Psoas muscle (tissue), 8 donors: ENCODE measurements around the gene CAPN14. TPM values are rescaled to one million over a fixed set of nuclear protein-coding genes. Genes with fewer than 3 reads are reported as not detected.

Source experiments
- ATAC-seq, 4 donors: fragments of 200-7000 bp; cut with Tn5 transposase; one replicate each; pipeline ENCODE4 v1.9.1; 2020; ENCODE audit warnings: moderate library complexity in 3 of 4, mild to moderate bottlenecking in 2 of 4
- DNase-seq, 2 donors: peaks; one replicate each; pipeline ENCODE4 v3.0.0-alpha.2; 2020
- H3K27ac ChIP-seq: fragments of 200-600 bp; one replicate; pipeline ENCODE4 v1.8.0; 2022
- H3K27me3 ChIP-seq, 3 donors: fragments of 200-600 bp in 1 of 3; one replicate each; pipeline versions ENCODE4 v1.6.1 to v1.8.0; 2013 to 2022; ENCODE audit warnings: low read length in 2 of 3, mild to moderate bottlenecking in 2 of 3, moderate library complexity in 1 of 3; ENCODE audit not compliant: insufficient read depth in 3 of 3
- H3K36me3 ChIP-seq, 2 donors: fragments of 200-600 bp in 1 of 2; one replicate each; pipeline versions ENCODE4 v1.6.1 to v1.8.0; 2013 to 2022; ENCODE audit warnings: low read depth in 1 of 2, mild to moderate bottlenecking in 1 of 2, moderate library complexity in 1 of 2; ENCODE audit not compliant: insufficient read depth in 1 of 2
- H3K4me1 ChIP-seq: fragments of 200-600 bp; one replicate; pipeline ENCODE4 v1.8.0; 2022
- H3K4me3 ChIP-seq: fragments of 200-600 bp; one replicate; pipeline ENCODE4 v1.8.0; 2022; ENCODE audit warnings: mild to moderate bottlenecking
- H3K9me3 ChIP-seq: fragments of 200-600 bp; one replicate; pipeline ENCODE4 v1.8.0; 2022
- WGBS, 3 donors: extraction: QIAGEN DNeasy Blood & Tissue Kit; methylation state at CpG; one replicate each; pipeline versions ENCODE4 v1.1.6 to v1.1.7; 2013; 5-methylcytosine and 5-hydroxymethylcytosine counted together
- intact Hi-C, 2 donors: fragments of 100-400 bp; cut with DNase I; formaldehyde crosslinking; loops; one replicate each; pipeline versions ENCODE4 v1.11.0 to v1.14.2; 2022
- polyA plus RNA-seq, 3 donors: library from polyadenylated mRNA; stranded (reverse); fragments of 200-250 nt; gene quantifications; one replicate each; pipeline ENCODE4 v1.2.3, GENCODE V29; 2013
- total RNA-seq, 4 donors: library from RNA; stranded (reverse); fragmentation: NEBNext Ultra II Directional in 2 of 4; extraction: Animal tissue kit (Norgen Biotek cat#: 25700) in 2 of 4; gene quantifications; one replicate each; pipeline versions ENCODE4 v1.2.1 to v1.2.4, GENCODE V29; 2021 to 2023
- TF ChIP-seq, protein P1 (sequence below): fragments of 200-600 bp; IDR thresholded peaks from one replicate; pipeline ENCODE4 v1.8.0; 2022; ENCODE audit warnings: antibody characterized with exemption
- donor health status: healthy with polysubstance abuse.
- donor health status: DM: no; HTN: no; CAD: no; lungs with moderate emphysema.
- donor health status: Bipolar disorder and iron deficiency.
- donor health status: healthy.
- donor health status: DM: yes; HTN: yes; CAD: no.
- donor health status: DM: no; HTN: no; CAD: no.
- donor health status: DM: no; HTN: no; CAD: no.
- donor health status: DM: yes; HTN: yes; CAD: no.

Gene CAPN14
- total and polyA plus RNA-seq, 7 donors: 0.01 to 0.13 (median 0.03) TPM; not detected in 3

GRCh38 chr2:31127931-31128330, 89.4 kb downstream of the CAPN14 start:
- Histone ChIP-seq H3K27ac (no peak overlapping the region), H3K9me3 (no peaks in the 10 kb centered on the region), H3K4me1 (no peaks in the 10 kb centered on the region), H3K27me3 (no peaks in the 10 kb centered on the region), H3K4me3 (no peak overlapping the region), H3K36me3 (no peaks in the 10 kb centered on the region)
- 82 to 89% (median 86%) methylated on average over 3 of the region's 3 CpGs for WGBS, 3 donors
- ATAC-seq: no peak
- intact Hi-C loops: no loop called here
- DNase-seq: no peak
- TF ChIP-seq, protein P1, sequence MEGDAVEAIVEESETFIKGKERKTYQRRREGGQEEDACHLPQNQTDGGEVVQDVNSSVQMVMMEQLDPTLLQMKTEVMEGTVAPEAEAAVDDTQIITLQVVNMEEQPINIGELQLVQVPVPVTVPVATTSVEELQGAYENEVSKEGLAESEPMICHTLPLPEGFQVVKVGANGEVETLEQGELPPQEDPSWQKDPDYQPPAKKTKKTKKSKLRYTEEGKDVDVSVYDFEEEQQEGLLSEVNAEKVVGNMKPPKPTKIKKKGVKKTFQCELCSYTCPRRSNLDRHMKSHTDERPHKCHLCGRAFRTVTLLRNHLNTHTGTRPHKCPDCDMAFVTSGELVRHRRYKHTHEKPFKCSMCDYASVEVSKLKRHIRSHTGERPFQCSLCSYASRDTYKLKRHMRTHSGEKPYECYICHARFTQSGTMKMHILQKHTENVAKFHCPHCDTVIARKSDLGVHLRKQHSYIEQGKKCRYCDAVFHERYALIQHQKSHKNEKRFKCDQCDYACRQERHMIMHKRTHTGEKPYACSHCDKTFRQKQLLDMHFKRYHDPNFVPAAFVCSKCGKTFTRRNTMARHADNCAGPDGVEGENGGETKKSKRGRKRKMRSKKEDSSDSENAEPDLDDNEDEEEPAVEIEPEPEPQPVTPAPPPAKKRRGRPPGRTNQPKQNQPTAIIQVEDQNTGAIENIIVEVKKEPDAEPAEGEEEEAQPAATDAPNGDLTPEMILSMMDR: no peak

DNA sequence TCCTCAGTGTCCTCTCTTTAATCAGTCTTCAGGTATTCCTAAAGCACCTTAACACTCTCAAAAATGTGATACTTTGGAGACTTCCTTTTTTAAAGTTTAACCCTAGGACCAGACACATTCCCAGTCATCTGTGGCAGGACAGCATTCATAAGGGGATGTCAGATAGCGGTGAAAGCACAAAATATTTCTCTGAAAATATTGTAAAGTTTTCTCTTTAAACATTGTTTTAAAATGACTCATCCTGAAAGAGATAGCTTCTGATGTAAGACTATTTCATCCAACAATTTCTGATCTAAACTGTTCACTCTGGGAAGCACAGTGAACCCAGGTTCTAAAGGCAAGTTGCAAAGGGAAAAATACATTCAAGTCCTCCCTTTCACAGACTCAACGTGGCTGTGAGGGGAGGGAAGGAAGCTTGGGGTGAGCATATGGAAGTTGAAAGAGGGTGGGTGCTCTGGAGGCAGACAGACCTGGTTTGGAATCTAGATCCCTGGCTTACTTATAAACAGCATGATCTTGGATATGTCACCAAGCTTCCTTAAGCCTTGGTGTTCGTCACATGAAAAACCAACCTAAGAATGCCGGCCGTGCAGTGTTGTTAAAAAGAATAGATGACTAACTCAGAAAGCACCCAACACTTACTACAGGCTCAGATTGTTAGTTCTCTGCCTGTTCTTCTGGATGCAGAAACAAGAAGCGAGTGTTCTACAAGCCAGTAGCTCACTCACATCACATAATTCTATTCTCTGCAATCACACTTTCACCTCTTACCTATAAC, 91.2 kb downstream of the CAPN14 start:
- 75 to 80% (median 78%) methylated on average over 6 of the region's 6 CpGs for WGBS, 3 donors

DNA sequence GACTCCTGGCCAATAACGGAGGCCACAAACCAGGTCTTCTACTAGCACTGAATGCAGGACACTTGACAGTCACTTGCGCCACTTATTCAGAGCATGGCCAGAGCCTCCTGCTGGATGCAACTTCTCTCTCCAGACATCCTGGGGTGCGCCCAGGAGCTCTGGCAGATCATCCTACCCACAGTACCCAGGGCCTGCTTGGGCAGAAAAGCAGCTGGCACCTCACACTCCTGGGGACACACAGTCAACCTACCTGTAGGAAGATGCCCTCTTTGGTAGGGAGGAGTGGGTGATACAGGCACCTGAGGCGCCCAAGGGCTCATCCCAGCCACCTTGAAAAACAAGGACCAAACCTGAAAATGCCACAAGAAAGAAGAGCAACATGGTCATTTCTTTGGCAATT, 92.4 kb downstream of the CAPN14 start:
- intact Hi-C loops: no loop called here
- no peak overlapping the region for H3K27ac ChIP-seq
- ATAC-seq: no peak
- no peak overlapping the region for H3K4me3 ChIP-seq
- H3K36me3 ChIP-seq: no peaks in the 10 kb centered on the region
- WGBS, 3 donors: 94 to 98% (median 97%) methylated on average over 4 of the region's 4 CpGs
- H3K9me3 ChIP-seq: no peaks in the 10 kb centered on the region
- DNase-seq: no peak
- TF ChIP-seq, protein P1: no peak
- H3K4me1 ChIP-seq: no peaks in the 10 kb centered on the region
- no peaks in the 10 kb centered on the region for H3K27me3 ChIP-seq

More for the DNA sequence above, 91.2 kb downstream of the CAPN14 start:
- ATAC-seq (no peak), DNase-seq (no peak)
- H3K27ac ChIP-seq: no peak overlapping the region
- no peaks in the 10 kb centered on the region for H3K36me3 ChIP-seq
- no peaks in the 10 kb centered on the region for H3K9me3 ChIP-seq
- intact Hi-C loops: no loop called here
- H3K4me1 ChIP-seq: no peaks in the 10 kb centered on the region
- TF ChIP-seq, protein P1: no peak
- no peak overlapping the region for H3K4me3 ChIP-seq
- no peaks in the 10 kb centered on the region for H3K27me3 ChIP-seq

Other genes starting within 250 kb of the CAPN14 start
- under 1 TPM in 3 of 4 donors, not detected in 1; 0.22 to 0.54 (median 0.25) TPM for gene GALNT14, start 79.1 kb downstream of the CAPN14 start, total RNA-seq
- gene GALNT14, start 79.1 kb downstream of the CAPN14 start, polyA plus RNA-seq: under 1 TPM; 0.13 to 0.43 (median 0.14) TPM
- gene EHD3, start 16.6 kb upstream of the CAPN14 start, total RNA-seq: 1 to 10 TPM; 1.5 to 2.9 (median 2.0) TPM
- gene EHD3, start 16.6 kb upstream of the CAPN14 start, polyA plus RNA-seq: 1 to 10 TPM in 2 of 3 donors, under 1 TPM in 1; 0.73 to 5.2 (median 1.3) TPM
- 1 to 10 TPM in 1 of 4 donors, under 1 TPM in 2, not detected in 1; 0.08 to 1.5 (median 0.36) TPM for gene XDH, start 197.2 kb upstream of the CAPN14 start, total RNA-seq
- gene XDH, start 197.2 kb upstream of the CAPN14 start, polyA plus RNA-seq: under 1 TPM; 0.03 to 0.10 (median 0.05) TPM